ENCODE results near the gene OR13A1.
A peak's percentile ranks its signal among the peaks of the same experiment; 100 is the strongest.
"Not testable (repeated sequence)": the region's sequence is repeated elsewhere in the genome, so short reads cannot be mapped to it uniquely, and the experiment has no call there.

The OR13A1 gene, protein sequence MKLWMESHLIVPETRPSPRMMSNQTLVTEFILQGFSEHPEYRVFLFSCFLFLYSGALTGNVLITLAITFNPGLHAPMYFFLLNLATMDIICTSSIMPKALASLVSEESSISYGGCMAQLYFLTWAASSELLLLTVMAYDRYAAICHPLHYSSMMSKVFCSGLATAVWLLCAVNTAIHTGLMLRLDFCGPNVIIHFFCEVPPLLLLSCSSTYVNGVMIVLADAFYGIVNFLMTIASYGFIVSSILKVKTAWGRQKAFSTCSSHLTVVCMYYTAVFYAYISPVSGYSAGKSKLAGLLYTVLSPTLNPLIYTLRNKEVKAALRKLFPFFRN

GRCh38 chr10:45315508-45315907 is at the start of gene OR13A1:
OR13A1 (minus strand) TSS chr10:45315608; CDS start chr10:45304422, 11,186 bp downstream.
- DNase-seq, result no peak

- DNase-seq, result not testable (repeated sequence)
These were observed 46.8 kb upstream of the OR13A1 start for GRCh38 chr10:45361983-45362799.

DNA sequence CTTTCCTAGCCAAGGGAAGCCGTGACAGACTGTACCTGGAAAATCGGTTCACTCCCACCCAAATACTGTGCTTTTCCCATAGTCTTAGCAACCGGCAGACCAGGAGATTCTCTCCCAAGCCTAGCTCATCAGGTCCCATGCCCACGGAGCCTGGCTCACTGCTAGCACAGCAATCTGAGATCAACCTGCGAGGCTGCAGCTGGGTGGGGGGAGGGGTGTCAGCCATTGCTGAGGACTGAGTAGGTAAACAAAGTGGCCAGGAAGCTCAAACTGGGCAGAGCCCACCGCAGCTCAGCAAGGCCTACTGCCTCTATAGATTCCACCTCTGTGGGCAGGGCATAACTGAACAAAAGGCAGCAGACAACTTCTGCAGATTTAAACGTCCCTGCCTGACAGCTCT is 43.6 kb upstream of the OR13A1 start:
- DNase-seq, result not testable (repeated sequence)

- no peak for DNase-seq
These were observed 40.1 kb upstream of the OR13A1 start for GRCh38 chr10:45355494-45355893.

GRCh38 chr10:45354261-45354660 is 38.9 kb upstream of the OR13A1 start:
- no peak for DNase-seq

DNA sequence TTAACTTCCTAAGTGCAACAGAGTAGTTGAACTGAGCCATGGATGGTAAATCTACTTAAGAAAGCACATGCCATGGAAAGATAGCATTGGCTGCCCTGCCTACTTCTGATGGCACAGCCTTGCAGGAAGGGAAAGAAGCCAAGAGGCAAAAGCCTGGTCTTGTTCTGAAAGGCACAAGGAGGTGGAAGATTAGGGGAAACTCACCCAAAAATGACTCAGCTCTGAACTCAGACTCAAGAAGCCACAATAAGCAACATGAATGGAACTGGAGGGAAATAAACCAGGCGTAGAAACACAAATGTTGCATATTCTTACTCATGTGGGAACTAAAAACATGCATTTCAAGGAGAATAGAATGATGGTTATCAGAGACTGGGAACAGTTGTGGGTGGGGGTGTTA is 37.8 kb upstream of the OR13A1 start:
- DNase-seq, result peak; percentile 53

GRCh38 chr10:45348196-45348765 is 32.9 kb upstream of the OR13A1 start:
- DNase-seq, result not testable (repeated sequence)

- not testable (repeated sequence) for DNase-seq
These were observed 32.1 kb upstream of the OR13A1 start for GRCh38 chr10:45347464-45347863.

DNA sequence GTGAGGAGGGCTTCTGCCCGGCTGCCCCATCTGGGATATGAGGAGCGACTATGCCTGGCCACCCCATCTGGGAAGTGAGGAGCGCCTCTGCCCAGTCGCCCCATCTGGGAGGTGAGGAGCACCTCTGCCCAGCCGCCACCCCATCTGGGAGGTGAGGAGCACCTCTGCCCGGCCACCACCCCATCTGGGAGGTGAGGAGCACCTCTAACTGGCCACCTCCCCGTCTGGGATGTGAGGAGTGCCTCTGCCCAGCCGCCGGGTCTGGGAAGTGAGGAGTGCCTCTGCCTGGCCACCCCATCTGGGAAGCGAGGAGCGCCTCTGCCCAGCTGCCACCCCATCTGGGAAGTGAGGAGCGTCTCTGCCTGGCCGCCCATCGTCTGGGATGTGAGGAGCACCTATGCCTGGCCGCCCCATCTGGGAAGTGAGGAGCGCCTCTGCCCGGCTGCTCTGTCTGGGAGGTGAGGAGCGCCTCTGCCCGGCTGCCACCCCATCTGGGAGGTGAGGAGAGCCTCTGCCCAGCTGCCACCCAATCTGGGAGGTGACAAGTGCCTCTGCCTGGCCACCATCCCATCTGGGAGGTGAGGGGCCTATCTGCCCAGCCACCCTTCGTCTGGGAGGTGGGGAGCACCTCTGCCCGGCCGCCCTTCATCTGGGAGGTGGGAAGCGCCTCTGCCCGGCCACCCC is 31.4 kb upstream of the OR13A1 start:
- not testable (repeated sequence) for DNase-seq

DNA sequence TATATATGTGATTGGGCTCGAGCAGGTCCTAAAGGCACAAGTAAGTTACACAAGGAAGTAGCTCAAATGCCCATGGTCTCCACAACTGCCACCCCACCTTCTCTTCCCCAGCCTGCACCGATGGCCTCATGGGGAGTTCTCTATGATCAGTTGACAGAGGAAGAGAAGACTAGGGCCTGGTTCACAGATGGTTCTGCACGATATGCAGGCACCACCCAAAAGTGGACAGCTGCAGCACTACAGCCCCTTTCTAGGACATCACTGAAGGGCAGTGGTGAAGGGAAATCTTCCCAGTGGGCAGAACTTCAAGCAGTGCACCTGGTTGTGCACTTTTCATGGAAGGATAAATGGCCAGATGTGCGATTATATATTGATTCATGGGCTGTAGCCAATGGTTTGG is 25.0 kb upstream of the OR13A1 start:
- not testable (repeated sequence) for DNase-seq

GRCh38 chr10:45339894-45340293 is 24.5 kb upstream of the OR13A1 start:
- DNase-seq, result no peak

DNA sequence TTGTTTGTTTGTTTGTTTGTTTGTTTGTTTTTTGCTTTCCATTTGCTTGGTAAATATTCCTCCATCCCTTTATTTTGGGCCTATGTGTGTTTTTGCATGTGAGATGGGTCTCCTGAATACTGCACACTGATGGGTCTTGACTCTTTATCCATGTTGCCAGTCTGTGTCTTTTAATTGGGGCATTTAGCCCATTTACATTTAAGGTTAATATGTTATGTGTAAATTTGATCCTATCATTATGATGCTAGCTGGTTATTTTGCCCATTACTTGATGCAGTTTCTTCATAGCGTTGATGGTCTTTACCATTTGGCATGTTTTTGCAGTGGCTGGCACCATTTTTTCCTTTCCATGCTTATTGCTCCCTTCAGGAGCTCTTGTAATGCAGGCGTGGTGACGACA is 16.4 kb upstream of the OR13A1 start:
- not testable (repeated sequence) for DNase-seq

GRCh38 chr10:45326864-45327263 is 11.5 kb upstream of the OR13A1 start:
- not testable (repeated sequence) for DNase-seq

DNA sequence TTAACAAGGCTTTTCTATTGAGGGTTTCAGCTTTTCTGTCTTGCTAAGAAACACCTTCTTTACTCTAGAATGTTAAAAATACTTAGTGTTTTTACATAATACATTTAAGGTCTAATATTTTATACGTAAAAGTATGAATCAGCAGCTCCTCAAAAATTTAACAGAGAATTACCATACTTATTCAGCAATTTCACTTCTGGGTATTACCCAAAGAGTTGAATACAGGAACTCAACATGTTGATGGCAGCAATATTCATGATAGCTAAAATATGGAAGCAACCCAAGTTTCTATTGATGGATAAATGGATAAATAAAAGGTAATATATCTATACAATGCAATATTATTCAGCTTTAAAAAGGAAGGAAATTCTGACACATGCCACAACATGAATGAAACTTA is 9.7 kb upstream of the OR13A1 start:
- no peak for DNase-seq

DNA sequence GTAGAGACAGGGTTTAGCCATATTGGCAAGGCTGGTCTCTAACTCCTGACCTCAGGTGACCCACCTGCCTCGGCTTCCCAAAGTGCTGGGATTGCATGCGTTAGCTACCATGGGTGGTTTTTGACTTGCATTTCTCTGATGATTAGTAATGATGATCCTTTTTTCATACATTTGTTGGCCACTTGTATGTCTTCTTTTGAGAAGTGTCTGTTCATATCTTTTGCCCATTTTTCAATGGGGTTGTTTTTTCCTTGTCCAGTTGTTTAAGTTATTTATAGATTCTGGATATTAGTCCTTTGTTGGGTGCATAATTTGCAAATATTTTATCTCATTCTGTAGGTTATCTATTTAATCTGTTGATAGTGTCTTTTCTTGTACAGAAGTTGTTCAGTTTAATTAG is 4.3 kb upstream of the OR13A1 start:
- no peak for DNase-seq

DNA sequence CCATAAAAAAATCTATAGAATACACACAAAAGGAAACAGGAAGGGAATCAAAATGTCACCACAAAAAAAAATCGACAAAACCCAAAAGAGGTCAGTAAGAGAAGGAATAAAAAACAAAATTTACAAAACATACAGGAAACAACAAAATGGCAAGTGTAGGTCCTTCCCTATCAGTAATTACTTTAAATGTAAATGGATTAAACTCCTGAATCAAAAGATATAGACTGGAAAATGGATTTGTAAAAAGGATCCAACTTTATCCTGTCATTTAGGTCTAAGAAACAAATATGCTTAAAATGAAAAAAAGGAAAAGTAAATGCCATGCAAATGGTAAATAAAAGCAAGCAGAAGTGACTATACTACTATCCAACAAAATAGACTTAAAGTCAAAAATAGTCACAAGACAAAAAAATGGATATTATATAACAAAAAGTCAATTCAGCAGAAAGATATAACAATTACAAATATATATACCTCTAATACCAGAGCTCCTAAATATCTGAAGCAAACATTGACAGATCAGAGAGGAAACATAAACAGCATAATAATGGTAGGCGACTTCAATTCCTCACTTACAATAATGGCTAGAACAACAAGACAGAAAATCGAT is 2.0 kb downstream of the OR13A1 start:
- DNase-seq, result no peak

- peak; percentile 1 for DNase-seq
These were observed 6.7 kb downstream of the OR13A1 start for GRCh38 chr10:45308707-45309106.

DNA sequence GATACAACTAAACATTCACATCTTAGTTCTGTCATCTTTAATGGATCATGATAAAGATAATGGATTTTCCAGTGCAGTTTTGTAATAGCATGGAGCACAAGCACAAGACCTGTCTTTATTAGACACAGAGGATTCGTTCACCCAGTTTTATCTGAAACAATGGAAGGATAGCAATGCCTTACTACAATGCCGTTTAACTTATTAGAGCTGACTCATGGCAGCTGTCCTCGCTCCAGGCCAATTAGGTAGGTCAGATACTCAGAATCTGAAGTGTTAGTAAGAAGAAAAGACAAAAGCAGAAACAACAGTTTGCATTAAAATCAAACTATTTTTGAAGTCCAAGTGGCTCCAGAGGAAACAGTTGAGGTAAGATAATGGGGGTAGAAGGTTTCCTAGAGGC is 12.8 kb downstream of the OR13A1 start:
- DNase-seq, result no peak

GRCh38 chr10:45298341-45298955 is 17.0 kb downstream of the OR13A1 start:
- not testable (repeated sequence) for DNase-seq

GRCh38 chr10:45294681-45295080 is 20.7 kb downstream of the OR13A1 start:
- no peak for DNase-seq

DNA sequence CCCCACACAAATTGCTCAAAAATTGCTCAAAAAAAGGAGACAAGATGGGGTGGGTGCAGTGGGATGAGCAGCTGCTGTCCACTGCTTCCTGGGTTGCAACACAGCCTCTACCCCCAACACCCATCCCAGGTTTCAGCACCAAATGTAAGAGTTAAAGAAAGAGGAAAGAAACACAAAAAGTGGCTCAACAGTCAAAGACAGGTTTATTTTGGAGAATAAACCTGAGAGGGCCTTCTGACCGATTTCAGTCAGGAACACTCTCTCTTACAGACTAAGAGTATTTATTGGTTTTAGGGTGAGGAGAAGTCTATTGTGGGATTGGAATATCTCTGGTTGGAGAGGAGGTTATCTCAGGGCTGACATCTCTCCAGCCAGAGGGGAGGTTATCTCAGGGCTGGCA is 28.4 kb downstream of the OR13A1 start:
- DNase-seq, result no peak

- DNase-seq, result no peak
These were observed 33.3 kb downstream of the OR13A1 start for GRCh38 chr10:45282061-45282460.

All from activated CD4-positive, alpha-beta T cell treated with anti-CD3 and anti-CD28 coated beads, Interleukin-10, Interleukin-2, amounts not matched to agents 100 ng/mL and 50 ng/mL, durations not matched to agents 16 hours and 8 hours (primary cell).